ENCODE measurements around the gene PHF5A.

GRCh38 chr22:41513391-41513790 is 44.9 kb upstream of the PHF5A start:
- TF ChIP-seq POLR2A (IDR thresholded peaks at IDR 0.05) (no peak), CTCF (IDR thresholded peaks at IDR 0.05) (no peak), POLR2AphosphoS5 (IDR thresholded peaks at IDR 0.05) (no peak)

All from stomach (tissue), 4 donors.